Measurements from ENCODE around the gene SOS2.

SOS2 gene

DNA sequence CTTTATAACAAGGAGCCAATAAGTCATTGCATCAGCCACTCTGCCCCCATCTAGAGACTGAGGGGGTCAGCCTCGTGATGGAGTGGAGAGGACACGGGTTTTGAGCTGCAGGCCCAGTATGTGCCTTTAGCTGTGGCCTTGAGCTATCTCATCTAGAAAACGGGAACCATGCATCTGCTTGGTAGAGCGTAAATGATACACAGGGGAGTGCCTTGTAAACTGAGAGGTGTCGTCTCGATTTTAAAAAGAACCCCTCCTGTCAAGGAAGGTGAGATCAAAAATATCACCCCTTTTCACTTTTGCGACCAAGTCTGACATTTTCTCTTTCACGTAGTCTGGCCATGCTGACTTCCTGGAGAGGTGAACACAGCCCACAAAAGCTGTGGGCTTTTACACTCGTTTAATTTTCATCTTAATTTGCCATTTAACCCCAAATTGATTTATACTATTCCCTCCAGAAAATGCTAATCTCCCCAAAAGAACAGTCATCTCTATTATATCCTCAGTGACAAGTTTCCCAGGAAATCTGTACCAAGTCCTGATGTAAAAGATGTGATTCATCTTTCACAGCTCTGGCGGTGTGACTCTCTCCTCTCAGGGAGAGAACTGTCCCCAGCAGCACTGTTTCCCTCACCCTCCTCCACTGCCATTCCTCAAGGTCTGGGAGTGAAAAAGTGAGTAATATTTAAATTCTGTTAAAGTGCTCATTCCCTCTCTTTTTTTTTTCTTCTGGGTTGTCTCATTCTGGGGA lies 145.6 kb downstream of the SOS2 start:
- Histone ChIP-seq H3K4me2 (ENCODE audit: low read length) (peak overlapping the region; percentile 48), H3K79me2 (ENCODE audit: control insufficient read depth, low read length) (no peaks in the 10 kb centered on the region), H3K9me3 (ENCODE audit: control insufficient read depth, insufficient read depth, low read length) (no peaks in the 10 kb centered on the region), H3K4me3 (ENCODE audit: low read length) (peak overlapping the region; percentile 38), H3K4me1 (ENCODE audit: control insufficient read depth, low read length) (peaks cover 61% of the 10 kb centered on the region), H3K27ac (ENCODE audit: low read depth, low read length) (peak overlapping the region; percentile 39), H3F3A (ENCODE audit: control insufficient read depth, insufficient read depth) (0 out of 2 replicates have a peak, but pooled peaks cover 3% of the 10 kb centered on the region), H3K9me2 (replicated peaks; ENCODE audit: control insufficient read depth, low read length) (no peaks in the 10 kb centered on the region), H4K20me1 (ENCODE audit: control insufficient read depth, insufficient read depth, low read depth, low read length) (no peaks in the 10 kb centered on the region), H3K36me3 (ENCODE audit: control insufficient read depth, low read length) (no peaks in the 10 kb centered on the region; the same call in 1 of the 2 replicates), H3K27me3 (ENCODE audit: control insufficient read depth, low read length) (no peaks in the 10 kb centered on the region)
- TF ChIP-seq CTCF (IDR thresholded peaks at IDR 0.05; ENCODE audit: low read depth, low read length, poor library complexity, severe bottlenecking) (no peak), EZH2phosphoT487 (IDR thresholded peaks at IDR 0.05; ENCODE audit: borderline replicate concordance, low read length) (no peak)

GRCh38 chr14:50084666-50085065 lies 146.7 kb downstream of the SOS2 start:
- Histone ChIP-seq H3K27me3 (ENCODE audit: control insufficient read depth, low read length) (no peaks in the 10 kb centered on the region), H3K27ac (ENCODE audit: low read depth, low read length) (no peak overlapping the region), H3K4me1 (ENCODE audit: control insufficient read depth, low read length) (peaks cover 61% of the 10 kb centered on the region), H3K9me2 (replicated peaks; ENCODE audit: control insufficient read depth, low read length) (no peaks in the 10 kb centered on the region), H3K36me3 (ENCODE audit: control insufficient read depth, low read length) (no peaks in the 10 kb centered on the region; the same call in 1 of the 2 replicates), H3F3A (ENCODE audit: control insufficient read depth, insufficient read depth) (0 out of 2 replicates have a peak, but pooled peaks cover 3% of the 10 kb centered on the region), H3K9me3 (ENCODE audit: control insufficient read depth, insufficient read depth, low read length) (no peaks in the 10 kb centered on the region), H3K4me2 (ENCODE audit: low read length) (no peak overlapping the region), H3K4me3 (ENCODE audit: low read length) (no peak overlapping the region), H3K79me2 (ENCODE audit: control insufficient read depth, low read length) (no peaks in the 10 kb centered on the region), H4K20me1 (ENCODE audit: control insufficient read depth, insufficient read depth, low read depth, low read length) (no peaks in the 10 kb centered on the region)
- TF ChIP-seq EZH2phosphoT487 (IDR thresholded peaks at IDR 0.05; ENCODE audit: borderline replicate concordance, low read length) (no peak), CTCF (IDR thresholded peaks at IDR 0.05; ENCODE audit: low read depth, low read length, poor library complexity, severe bottlenecking) (no peak)

DNA sequence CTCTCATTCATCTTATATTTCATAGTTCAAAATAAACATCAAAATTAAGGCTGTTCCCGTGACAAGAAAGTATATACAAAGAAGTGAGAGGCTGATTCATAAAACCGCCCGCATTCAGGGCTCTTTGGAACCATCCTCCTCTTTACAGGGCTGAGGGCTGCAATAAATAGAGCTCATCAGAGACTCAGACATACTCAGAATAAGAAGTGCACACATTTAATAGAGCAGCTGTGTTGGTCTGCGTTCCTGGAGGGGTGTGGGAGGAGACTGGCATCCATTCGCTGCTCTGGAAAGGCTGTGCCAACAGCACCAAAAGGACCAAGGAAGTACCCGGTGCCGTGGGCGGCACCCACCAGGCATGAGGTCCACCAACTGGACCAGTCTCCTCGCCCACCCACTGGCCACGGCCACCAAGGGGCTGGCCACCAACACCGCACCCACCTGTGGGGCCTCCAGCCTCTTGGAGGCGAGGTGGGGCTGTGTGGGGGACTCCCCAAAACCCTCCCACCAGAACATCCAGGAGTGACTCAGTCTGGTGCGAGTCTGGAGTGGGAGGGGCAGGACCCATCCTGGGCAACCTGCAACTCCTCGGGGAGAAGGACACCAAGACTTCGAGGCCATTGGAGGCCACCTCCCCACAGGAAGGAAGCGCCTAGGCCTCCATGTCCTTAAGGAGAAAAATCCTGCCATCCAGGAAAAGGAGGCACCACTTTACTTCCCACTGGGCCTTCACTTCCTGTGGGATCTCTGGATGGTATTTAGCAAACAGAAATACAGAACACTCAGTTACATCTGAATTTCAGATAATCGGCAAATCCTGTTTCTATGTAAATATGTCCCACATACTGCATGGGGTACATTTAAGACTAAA lies 147.7 kb downstream of the SOS2 start:
- Histone ChIP-seq H3K9me3 (ENCODE audit: control insufficient read depth, insufficient read depth, low read length) (no peaks in the 10 kb centered on the region), H3K36me3 (ENCODE audit: control insufficient read depth, low read length) (no peaks in the 10 kb centered on the region; the same call in 1 of the 2 replicates), H3K4me1 (ENCODE audit: control insufficient read depth, low read length) (peaks cover 61% of the 10 kb centered on the region), H3K4me2 (ENCODE audit: low read length) (peak overlapping the region; percentile 59), H3F3A (ENCODE audit: control insufficient read depth, insufficient read depth) (0 out of 2 replicates have a peak, but pooled peaks cover 3% of the 10 kb centered on the region), H3K27me3 (ENCODE audit: control insufficient read depth, low read length) (no peaks in the 10 kb centered on the region), H3K79me2 (ENCODE audit: control insufficient read depth, low read length) (no peaks in the 10 kb centered on the region), H3K9me2 (replicated peaks; ENCODE audit: control insufficient read depth, low read length) (no peaks in the 10 kb centered on the region), H4K20me1 (ENCODE audit: control insufficient read depth, insufficient read depth, low read depth, low read length) (no peaks in the 10 kb centered on the region), H3K27ac (ENCODE audit: low read depth, low read length) (peak overlapping the region; percentile 55), H3K4me3 (ENCODE audit: low read length) (peak overlapping the region; percentile 36)
- no peak for TF ChIP-seq CTCF (IDR thresholded peaks at IDR 0.05; ENCODE audit: low read depth, low read length, poor library complexity, severe bottlenecking)
- TF ChIP-seq EZH2phosphoT487 (IDR thresholded peaks at IDR 0.05; ENCODE audit: borderline replicate concordance, low read length): no peak
